ENCODE data around the gene DIP2B.

Gene DIP2B

DNA sequence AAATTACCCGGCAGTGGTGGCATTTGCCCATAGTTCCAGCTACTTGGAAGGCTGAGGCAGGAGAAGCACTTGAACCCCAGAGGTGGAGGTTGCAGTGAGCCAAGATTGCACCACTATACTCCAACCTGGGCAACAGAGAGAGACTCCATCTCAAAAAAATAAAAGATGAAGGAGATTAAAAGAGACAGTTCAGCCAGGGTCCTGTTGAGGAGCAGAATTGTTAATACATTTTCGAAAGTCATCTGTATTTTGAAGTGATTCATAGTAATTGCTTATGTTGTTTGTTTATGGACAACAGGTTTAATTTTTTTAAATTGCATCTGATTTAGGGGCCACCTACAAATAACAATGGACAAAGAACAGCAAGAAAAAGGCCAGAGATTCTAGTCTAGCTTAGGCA, 112.9 kb downstream of the DIP2B start:
- DNase-seq, result no peak

DNA sequence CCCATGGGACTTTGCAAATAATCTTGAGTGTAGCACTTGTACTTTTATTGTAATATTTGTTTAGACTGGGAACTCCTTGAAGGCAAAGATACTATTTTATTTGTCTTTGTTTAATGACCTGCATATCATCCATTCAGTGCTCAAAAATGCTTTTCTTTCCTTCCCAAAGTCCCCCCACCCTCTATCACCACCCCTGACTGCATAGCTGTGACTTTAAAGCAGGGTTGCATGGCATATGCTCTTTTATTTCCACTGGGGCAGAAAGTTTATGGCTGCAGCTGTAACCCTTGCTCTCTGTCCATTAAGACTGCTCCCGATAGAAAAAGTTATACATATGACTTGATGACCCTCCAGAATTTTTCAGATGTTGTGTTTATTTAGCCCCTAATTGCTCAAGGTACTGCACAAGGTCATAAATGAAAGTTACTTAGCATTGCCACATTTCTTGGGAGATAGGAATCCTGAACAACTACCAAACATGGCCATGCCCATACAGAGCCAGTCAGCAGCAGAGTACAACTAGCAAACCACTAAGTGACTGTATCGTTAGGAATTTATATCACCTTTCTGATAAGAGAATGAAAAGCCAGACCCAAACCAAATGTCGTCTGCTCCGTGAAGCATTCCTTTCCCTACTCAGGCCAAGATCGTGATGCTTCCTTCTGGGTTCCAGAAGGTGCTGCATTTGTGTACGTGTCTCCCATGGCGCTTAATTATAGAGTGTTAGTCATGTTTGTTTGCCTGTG, 114.3 kb downstream of the DIP2B start:
- no peak for DNase-seq

DNA sequence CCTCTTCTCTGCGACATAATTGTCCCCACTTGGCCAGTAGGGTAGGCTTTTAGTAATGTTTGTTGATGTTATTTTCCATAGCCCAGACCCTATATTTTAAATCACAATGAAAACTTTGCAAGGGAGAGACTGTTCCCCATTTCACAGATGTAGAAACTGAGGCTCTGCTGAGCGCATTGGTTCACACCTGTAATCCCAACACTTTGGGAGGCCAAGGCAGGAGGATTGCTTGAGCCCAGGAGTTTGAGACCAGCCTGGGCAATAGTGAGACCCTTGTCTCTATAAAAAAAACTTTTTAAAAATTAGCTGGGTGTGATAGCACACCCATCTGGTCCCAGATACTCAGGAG, 114.8 kb downstream of the DIP2B start:
- no peak for DNase-seq

DNA sequence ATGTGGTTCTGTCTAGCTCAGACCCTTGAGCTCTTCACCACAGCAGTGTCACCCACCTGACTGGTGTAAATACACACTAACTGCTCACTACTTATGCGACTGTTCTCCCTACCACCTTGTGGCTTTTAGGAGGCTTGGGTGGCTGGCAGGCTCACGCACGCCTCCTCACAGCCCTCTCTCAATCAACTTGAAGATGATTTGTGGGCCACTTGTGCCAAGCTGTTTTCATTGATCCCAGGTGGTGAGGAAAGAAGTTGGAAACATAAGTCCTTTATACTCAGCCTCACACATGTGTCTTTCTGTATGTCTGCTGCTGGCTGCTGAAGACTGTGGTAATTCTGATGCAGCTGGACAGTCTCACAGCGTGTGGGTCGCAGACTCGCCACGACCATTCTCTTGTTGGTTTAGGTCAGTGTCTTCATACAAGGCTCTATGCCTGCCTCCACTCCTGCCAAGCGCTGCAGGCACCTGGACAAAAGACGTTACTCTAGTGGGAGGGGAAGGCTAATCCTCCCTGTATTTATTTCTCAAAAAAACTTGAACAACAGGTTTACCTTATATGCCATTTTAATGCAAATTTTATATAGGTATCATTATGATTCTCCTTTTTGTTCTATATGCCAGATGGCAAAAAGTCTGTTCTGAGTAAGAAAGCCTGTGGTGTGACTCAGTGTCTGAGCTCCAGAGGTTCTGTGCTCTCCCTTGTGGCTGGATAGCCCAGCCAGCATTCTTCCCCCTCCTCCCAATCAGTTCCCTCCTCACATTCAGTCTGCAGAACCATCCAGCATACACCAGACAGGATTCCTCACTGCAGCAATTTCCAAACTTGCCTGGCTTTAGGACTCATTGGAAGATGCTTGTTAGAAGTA, 115.6 kb downstream of the DIP2B start:
- no peak for DNase-seq

DNA sequence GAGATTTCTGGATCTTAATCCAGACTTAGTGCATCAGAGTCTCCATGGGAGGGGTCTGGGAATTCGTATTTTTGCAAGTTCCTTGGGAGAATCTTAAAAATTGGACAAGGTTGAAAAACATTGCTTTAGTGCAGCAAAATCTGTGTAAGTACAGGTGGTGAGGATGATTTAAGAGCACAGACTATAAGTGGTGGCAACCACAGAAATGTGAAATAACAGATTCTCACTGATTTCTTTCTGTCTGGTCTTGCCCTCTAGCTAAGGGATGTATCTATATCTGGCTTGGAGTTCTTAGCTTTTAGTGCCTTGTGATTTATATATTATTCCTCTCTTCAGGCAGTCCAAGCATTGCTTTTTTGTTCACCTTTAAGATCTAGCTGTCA, 116.2 kb downstream of the DIP2B start:
- no peak for DNase-seq

DNA sequence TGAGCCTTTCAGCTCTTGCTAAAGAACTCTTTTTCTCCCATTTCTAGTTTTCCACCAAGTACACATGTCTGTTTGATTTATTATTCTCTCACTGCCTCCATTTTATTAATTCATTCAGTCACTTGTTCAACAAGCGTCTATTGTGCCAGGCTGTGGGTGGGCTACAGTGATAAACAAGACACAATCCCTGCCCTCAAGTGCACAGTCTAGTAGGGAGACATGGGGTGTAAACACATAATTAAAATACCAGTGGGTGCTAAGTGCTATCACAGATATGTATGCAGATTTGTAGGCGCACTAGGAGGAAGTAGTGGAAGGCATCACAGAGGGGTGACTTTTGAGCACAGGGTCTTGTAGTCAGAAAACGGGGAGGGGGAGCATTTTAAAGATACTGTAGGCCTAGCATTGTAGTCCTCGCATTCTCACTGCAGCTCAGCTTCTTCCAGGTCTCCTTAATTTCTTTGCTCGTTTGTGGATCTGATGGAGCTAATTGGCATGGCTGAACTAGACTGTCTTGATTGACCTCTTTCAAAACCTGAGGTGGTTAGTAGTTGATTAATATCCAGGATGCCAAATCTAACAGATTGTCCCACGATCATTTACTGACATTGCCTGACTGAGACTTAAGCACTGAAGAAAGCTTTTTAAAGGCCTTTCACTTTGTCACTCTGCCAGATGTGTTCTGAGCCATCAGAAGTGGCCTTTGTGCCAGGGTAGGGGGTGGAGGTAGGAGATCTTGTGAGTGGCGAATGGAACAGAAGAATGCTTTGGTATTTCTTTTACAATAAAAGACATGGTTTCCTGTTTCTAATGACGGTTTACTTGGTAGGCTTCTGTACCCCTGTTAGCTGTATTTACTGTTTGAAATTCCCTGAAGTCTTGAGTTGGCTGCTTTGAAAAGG, 116.9 kb downstream of the DIP2B start:
- DNase-seq, result no peak

DNA sequence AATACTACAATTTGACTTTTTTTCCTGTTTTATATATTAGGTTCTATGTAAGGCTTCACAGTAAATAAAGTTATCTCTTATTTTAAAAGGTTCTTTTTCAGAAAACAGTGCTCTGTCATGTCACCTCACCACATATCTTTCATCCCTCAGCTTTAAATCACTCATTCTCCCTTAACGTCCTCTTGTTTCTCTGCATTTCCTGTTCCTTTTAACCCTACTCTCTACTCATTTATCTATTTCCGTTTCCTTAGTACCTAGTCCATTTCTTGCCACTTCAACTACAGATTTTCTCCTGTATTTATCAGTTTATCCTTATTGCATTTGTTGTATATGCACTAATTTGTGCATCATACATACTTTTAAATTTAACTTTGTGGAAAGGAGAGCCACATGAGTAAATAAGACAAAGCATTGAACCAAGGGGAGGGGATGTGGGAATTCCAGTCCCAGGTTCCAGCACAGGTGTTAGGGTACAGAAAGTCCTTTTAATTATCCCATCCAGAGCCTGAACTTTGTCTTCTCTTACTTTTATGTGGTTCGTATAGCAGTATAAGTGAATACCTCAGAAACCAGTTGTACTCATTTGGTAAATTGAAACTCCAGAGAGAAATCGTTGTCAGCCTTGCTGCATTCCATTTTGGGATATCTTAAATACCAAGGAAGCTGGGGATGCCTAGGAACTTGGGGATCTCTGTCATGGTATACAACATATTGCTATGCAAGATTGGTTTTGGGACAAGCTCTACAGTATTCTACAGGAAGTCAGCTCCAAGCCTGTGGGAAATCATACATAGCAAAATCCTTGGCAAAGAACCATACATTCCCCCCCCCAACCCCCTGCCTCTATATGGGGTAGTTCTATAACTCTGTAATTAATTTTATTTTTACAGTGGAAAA, 120.5 kb downstream of the DIP2B start:
- no peak for DNase-seq

DNA sequence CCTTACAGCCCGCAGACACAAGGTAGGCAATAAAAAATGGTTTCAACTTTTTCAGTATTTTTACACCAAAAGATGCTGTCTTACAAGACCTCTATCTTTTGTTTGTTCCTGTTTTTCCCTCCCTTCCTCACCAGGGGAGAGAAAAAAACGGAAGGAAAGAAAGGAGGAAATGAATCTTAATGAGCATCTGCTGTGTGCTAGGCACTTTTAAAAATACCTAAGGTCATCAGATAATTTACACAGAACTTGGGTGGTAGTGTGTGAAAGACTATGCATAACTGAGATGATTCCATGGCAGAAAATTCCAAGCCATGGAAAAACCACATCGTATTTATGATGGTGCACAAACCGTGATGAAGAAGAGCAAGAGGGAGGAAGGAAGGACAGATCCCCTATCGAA, 121.2 kb downstream of the DIP2B start:
- no peak for DNase-seq

DNA sequence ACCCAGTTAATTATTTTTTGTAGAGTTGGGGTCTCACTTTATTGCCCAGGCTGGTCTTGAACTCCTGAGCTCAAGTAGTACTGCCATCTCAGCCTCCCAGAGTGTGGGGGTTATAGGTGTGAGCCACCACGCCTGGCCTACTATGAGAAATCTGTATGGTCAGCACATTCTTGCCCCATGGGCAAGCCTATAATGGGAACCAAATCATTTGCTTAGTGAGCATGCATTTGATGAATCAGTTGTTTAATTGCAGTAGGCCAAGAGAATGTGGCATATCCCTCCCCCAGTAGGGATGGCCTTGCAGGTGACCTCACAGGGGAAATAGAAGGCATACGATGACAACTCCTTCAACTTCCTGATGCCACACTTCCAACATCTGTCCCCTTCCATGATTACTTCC, 122.7 kb downstream of the DIP2B start:
- DNase-seq, result no peak

DNA sequence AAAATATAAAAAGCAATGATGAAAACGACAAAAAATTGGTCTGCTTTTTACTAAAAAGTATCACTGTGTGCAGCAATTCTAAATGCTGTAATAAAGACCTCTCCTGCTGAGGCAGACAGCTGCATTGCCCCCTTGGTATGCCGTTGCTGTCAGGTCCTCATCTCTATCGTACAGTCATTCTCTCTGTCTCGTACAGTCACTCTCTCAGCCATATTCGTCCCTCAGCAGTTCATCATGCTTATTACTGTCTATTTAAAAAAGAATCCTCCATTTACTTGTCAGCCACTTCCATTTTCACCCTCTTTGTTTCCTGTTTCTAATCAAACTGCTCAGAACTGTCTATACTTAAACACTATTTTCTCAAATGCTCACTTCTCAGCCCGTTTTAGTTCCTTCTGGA, 123.6 kb downstream of the DIP2B start:
- DNase-seq, result no peak

DNA sequence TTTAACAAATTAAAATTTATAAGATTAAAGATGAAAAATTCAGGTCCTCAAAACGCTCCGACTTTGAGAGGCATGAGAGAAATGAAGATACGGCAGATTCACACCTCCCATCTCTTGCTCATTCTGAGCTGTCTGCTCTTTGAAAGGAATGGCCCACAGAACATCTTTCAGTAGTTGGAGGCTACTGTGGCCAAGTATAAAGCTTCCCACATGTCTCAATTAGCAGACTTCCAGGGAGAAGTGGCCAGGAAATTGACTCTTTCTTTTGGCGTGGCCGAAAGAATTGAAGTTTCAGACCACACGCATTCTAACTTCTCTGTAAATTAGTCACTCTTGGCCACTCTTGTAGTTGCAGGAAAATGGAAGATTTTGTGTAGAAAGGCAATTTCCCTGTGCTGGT, 129.2 kb downstream of the DIP2B start:
- no peak for DNase-seq

DNA sequence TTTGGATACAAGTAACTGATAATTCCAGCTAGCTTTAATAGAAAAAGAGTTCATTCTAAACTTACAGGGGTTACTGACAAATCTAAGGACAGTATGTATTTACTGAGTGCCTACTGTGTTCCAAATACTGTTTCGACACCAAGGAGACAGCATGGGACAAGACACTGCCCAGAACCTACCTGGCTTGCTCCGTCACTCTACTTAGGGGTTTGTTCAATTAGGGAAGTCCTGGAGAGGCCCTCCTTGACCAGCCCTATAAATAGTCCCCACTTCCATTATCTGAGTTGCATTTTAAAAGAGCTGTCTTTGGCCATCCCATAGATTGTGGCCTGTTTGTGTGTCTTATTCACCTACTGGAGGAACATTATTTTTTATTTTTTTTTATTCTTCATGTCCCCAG, 129.6 kb downstream of the DIP2B start:
- DNase-seq, result no peak

DNA sequence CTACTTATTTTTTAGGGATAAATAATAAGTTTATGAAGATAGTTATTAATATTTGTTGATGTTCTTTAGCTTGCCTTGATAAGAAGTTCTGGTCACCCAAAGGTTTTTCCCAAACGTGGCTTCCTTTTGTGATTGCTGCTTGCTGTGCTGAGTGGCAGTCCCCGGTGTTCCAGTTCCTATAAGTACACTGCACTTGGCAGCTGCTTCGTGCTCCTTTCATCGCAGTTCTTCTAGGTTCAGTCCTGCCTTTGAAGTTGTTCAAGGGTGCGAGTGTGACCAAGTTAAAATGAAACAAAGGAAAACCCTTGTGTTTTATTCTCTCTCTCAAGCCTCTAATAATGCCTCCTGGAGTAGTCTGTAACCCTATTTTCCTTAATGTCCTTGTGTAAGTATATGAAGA, 130.6 kb downstream of the DIP2B start:
- DNase-seq, result no peak

DNA sequence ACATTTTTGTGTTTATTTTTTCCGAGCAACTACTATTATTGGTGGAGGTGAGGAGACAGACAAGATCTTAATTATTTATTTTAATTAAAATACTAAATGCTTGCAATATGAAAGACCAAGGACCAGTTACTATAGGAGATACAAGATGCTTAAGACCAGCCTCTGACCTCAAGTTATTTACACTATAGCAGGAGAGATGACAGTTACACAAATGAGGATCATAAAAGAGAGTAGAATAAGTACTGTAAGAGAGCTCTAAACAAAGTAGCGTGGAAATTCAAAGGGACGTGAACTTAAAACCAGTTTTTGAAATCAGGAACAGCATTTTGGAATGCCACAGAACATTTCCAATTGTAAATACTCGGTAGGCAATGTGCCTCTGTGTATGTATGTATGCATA, 131.1 kb downstream of the DIP2B start:
- DNase-seq, result no peak

DNA sequence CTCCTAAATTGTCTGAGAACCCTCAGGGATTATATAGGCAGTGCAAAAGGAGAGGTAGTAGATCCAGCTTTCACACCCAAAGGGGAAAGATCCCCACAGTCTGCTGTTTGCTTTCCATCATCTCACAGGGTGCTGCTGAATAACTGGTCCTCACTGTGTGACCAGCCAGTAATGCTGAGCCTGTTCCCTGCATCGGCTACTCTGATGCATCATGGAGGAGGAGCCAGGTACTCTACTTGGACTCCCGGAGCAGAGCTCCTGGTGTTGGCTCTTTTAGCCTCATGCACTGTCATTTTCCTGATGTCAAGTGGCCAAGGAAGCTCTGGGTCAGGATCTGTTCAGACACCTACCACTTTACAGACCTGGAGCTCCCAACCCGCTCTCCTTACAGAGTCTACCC, 131.7 kb downstream of the DIP2B start:
- DNase-seq, result no peak

DNA sequence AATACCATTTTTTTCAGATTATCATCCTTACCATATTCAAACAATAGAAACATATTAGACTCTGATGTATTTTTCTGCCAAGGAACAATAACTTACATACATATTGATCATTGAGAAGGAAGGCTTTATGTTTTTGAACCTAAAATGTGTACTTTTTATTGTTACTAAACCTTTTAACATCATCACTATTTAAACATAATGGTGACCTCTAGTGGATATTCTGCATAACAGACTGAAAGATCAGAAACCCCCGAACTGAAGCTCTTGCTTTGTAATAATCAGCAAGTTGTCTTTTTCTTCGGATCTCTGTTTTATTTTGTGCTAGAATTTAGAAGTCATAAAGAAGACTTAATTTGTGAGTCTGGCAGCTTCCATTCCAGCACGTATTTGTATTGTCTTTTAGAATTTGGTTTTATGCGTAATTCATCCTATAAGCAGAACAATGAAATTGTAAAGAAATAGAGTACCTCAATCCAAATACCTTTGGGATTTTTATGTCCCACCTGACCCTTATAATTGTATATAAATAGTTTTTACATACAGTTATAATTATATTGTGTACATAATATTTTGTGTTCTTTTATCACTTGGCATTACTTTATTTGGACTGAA, 133.2 kb downstream of the DIP2B start:
- DNase-seq, result no peak

DNA sequence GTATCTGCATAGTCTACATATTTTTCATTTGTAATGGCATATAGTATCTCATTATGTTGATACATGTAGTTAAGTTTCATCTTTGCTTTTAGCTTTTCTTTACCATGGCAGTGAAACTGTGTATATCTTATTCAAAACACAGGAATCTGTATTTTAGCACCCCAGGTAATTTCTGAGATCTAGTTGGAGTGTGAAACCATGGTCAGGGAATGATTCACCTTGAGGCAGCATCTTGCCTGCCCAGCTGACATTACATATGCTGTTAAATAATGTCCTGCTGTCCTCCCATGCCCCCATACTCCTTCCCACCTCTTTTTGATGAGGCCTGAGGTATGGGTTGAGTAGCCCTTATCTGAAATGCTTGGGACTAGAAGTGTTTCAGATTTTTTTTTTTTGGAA, 133.7 kb downstream of the DIP2B start:
- DNase-seq, result no peak

DNA sequence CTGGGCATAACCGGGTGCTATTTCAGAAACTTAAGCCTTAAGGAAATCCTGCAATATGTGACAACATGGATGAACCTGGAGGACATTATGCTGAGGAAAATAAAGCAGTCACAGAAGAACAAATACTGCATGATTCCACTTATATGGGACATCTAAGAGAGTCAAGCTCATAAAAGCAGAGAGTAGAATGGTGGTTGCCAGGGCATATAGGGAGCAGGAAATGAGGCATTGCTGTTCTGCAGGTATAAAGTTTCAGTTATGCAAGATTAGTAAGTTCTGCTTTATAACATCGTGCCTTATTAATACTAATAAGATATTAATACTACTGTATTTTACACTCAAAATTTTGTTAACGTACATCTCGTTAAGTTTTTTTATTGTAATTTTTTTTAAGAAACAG, 134.9 kb downstream of the DIP2B start:
- DNase-seq, result no peak

DNA sequence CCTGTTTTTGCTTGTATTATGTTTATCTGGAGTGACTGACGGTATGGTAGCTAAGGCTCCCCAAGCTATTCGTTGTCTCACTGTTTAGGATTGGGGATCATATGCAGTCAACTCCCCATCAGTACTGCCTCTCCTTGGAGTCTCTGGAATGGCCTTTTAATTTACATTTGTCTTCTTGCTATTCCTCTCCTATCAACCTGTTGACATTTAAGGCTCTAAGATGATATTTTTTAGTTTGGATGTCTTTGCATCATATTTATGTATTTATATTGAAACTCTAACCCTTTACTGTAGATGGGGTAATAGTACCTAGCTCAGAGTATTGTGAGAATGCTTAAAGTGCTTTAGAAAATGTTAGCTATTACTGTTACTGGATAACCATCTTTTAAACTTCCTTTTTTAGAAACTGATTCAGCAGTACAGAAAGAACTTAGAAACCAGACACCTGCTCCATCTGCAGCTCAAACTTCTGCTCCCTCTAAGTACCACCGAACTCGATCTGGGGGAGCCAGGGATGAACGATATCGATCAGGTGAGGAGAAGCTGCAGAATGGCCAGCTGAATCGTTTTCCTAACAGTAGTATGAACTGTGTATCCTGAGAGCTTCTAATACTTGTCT, 135.6 kb downstream of the DIP2B start:
- no peak for DNase-seq

DNA sequence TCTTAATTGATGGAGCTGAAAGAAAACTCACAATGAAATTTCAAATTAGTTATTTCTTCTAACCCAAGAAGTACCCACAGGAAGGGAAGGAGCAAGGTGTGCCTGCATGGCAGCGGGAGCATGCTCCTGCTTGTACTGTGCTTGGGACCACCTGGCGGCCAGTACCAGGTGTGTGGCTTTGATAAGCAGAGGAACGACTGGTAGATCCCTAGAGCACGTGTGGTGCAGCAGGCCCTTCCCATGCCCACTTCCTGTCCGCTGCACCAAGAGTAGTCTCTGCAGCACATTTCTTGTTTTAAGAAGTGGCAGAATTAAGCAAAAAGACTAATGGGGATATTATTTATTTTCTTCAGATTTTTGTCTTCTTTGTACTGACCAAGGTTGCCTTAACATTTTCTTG, 136.8 kb downstream of the DIP2B start:
- DNase-seq, result no peak

DNA sequence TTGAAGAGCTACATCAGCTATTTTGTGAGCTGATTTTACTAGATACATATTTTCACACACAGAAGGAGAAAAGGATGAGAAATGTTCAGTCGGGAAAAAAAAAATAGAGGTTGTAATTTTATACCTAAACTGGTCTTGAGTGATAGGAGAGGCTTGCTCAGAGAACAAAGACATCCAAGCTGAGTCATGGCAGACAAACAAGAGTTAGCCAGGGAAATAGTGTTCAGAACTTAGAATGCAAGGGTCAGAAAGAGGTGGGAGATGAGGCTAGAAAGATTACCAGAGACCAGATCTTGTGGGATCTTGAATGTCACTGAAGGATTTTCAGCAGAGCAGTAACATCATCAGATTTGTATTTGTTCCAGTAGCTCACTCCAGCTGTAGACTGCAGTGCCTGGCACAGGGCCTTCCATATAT, 137.3 kb downstream of the DIP2B start:
- no peak for DNase-seq

DNA sequence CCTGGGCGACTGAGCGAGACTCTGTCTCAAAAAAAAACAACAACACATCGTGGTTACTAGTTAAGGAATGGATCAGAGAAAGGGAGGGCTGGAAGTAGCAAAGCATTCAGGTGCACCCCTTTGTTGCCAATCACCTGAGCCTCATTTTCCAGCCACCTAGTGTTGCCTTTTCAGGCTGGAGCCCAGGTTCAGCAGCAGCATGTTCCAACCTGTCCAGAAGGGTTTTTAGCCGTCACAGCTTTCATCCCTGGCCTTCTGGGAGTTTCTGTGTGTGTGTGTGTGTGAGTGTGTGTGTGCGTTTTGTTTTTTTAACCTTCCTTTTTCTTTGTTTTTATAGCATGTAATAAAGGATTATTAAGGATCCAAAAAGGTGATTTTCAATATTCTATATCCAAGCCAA, 138.0 kb downstream of the DIP2B start:
- DNase-seq, result no peak
